Epithelial cell of esophagus (primary cell): ENCODE data around the gene GPR83.

Experiments used
- DNase-seq: peaks from one replicate; pipeline ENCODE4 v3.0.0; 2010; ENCODE audit warnings: low read depth
- H3K4me3 ChIP-seq: 2 replicates; pipeline ENCODE4 v1.5.1; 2011; ENCODE audit warnings: mild to moderate bottlenecking, low read length, control low read depth
- TF ChIP-seq, protein P1 (sequence below): IDR thresholded peaks from 2 replicates; pipeline ENCODE4 v1.5.1; 2011; ENCODE audit warnings: low read depth, mild to moderate bottlenecking, low read length, control low read depth, inconsistent platforms; ENCODE audit not compliant: insufficient read depth; ENCODE audit errors: missing control alignments

GPR83 gene

DNA sequence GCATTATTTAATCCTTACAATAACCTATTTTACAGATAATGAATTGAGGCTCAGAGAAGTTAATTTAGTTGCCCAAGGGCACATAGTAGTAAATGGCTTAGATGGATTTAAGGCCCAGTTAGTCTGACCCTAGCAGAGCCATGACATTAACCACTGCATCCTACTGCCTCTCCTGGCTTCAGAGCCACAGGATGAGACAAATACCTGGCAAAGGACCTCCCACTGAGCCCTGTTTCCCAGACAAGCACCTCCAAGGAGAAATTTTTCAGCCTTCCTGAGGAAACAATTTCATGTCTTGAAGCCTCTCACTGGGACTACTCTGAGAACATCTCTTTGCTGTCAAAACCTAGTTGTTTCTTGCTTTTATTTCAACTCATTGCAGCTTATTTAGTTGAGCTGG is 68.4 kb downstream of the GPR83 start:
- no peak for DNase-seq
- TF ChIP-seq, protein P1, sequence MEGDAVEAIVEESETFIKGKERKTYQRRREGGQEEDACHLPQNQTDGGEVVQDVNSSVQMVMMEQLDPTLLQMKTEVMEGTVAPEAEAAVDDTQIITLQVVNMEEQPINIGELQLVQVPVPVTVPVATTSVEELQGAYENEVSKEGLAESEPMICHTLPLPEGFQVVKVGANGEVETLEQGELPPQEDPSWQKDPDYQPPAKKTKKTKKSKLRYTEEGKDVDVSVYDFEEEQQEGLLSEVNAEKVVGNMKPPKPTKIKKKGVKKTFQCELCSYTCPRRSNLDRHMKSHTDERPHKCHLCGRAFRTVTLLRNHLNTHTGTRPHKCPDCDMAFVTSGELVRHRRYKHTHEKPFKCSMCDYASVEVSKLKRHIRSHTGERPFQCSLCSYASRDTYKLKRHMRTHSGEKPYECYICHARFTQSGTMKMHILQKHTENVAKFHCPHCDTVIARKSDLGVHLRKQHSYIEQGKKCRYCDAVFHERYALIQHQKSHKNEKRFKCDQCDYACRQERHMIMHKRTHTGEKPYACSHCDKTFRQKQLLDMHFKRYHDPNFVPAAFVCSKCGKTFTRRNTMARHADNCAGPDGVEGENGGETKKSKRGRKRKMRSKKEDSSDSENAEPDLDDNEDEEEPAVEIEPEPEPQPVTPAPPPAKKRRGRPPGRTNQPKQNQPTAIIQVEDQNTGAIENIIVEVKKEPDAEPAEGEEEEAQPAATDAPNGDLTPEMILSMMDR, result no peak
- no peak overlapping the region for H3K4me3 ChIP-seq

DNA sequence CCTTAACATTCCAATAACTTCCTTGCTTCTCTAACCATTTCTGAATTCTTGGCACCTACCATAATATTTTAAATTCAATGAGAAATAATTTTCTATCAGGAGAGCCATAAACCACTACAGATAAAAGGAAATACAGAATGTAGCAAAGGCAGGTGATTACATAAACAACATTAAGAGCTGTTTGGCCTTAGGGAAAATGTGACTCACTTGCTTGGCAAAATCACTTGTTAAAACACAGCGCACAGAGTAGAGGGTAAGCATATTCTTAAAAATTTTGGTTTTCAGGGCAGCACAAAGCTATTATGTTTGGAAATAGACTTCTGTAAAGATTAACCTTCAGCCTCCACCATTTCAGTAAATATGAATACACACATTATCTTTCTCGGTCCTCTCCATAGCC is 70.4 kb downstream of the GPR83 start:
- no peak overlapping the region for H3K4me3 ChIP-seq
- DNase-seq, result peak; percentile 83
- TF ChIP-seq, protein P1, result no peak

DNA sequence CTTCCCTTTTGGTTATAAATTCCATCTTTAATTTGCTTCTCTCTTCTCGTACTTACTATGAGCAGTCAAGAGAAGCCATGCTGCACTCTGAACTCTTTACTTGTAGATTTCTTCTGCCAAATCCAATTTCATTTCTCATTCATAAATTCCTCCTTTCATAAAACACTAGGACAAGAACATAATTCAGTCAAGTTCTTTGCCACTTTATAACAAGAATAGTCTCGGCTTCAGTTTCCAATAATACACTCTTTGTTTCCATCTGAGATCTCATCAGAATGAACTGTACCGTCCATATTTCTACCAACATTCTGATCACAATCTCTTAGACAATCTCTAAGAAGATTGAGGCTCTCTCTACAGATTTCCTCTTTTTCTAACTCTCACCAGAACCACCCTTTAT is 71.7 kb downstream of the GPR83 start:
- H3K4me3 ChIP-seq, result no peak overlapping the region
- DNase-seq, result no peak
- TF ChIP-seq, protein P1, result no peak

DNA sequence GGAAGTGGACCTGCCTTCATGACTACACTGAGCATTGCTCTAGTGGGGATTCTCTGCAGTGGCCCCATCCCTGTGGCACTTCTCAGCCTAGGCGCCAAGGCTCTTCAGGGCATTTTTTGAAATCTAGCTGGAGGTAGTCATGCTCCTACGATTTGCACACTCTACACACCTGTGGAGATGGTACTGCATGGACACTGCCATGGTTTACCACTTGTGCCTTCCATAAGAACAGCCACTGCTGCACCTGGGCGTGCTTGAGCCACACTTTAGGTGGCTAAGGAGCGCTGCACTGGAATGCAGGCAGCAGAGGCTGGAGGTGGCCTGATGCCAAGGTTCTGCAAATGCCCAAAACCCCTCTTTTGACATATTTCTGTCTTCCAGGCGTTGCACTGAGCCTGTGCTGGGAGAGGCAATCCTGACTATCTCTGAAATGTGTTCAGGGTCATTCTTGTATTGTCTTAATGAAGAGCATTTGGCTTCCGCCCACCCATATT is 72.6 kb downstream of the GPR83 start:
- DNase-seq, result no peak
- TF ChIP-seq, protein P1, result no peak
- no peak overlapping the region for H3K4me3 ChIP-seq
